Measurements from ENCODE around the gene PRPF31. TPM values are rescaled to one million over a fixed set of nuclear protein-coding genes. Genes with fewer than 3 reads are reported as not detected.

The PRPF31 gene
- total and polyA plus RNA-seq, 9 of the 15 experiments (the other 6 are each of a cell fraction or from before 2014, with no cell fraction given): 5.8 to 92.2 (median 69.2) TPM

GRCh38 chr19:54142166-54142780 is 26.7 kb downstream of the PRPF31 start:
- Histone ChIP-seq H3K27me3 (ENCODE audit: control insufficient read depth in 2 of 2, insufficient read depth in 2 of 2, low read length in 2 of 2) (no peaks in the 10 kb centered on the region), H3K4me2 (ENCODE audit: insufficient read depth, low read length) (no peak overlapping the region), H3K4me1 (replicated peaks in 1 of 2; ENCODE audit: control insufficient read depth in 2 of 2, insufficient read depth in 2 of 2, low read length in 2 of 2) (peaks cover 10 to 25% of the 10 kb centered on the region in 2 experiments; a peak in 4 of 5 replicates), H3K9ac (ENCODE audit: insufficient read depth in 1 of 2, low read depth in 2 of 2, low read length in 2 of 2) (no peak overlapping the region), H3K9me1 (ENCODE audit: control insufficient read depth, insufficient read depth, low read length) (peaks cover 16% of the 10 kb centered on the region), H3K36me3 (ENCODE audit: control insufficient read depth, insufficient read depth, low read length) (peaks cover 86% of the 10 kb centered on the region), H2AFZ (ENCODE audit: low read depth, low read length) (no peak overlapping the region), H3K27ac (ENCODE audit: extremely low read depth, low read depth, low read length) (no peak overlapping the region), H3K9me3 (replicated peaks; ENCODE audit: control insufficient read depth, insufficient read depth, low read depth, low read length) (no peaks in the 10 kb centered on the region), H3K79me2 (ENCODE audit: control insufficient read depth, insufficient read depth, low read length) (peaks cover 52% of the 10 kb centered on the region), H3K4me3 (no peak overlapping the region), H4K20me1 (replicated peaks; ENCODE audit: control insufficient read depth, insufficient read depth, low read length) (peaks cover 26% of the 10 kb centered on the region)
- WGBS (ENCODE audit: insufficient coverage, low coverage, missing lambda C conversion rate): 89% methylated on average over 7 of the region's 7 CpGs
- FAIRE-seq: no peak
- CTCF ChIA-PET (ENCODE audit: low intra/inter-chr PET ratio): no interaction called here
- no TSS peak for BruUV-seq (replicated peaks)
- no peak for DNase-seq (ENCODE audit: extremely low read depth in 1 of 4, low spot score in 3 of 4)
- intact Hi-C loops (cut with micrococcal nuclease): no loop called here
- POLR2A ChIA-PET: interaction anchor here (1.4 kb wide), 1 partner anchor 16 kb away, joined by 3 read pairs; no protein-coding TSS in a partner anchor
- in situ Hi-C loops (cut with MboI): no loop called here
- no peak for TF ChIP-seq NR2F6 (CRISPR knock-in tag; IDR thresholded peaks at IDR 0.05)
- no peak for TF ChIP-seq ZNF197 (CRISPR knock-in tag; IDR thresholded peaks at IDR 0.05; ENCODE audit: low read depth)
- TF ChIP-seq E2F3 (CRISPR knock-in tag; IDR thresholded peaks at IDR 0.05): no peak
- TF ChIP-seq FOXA3 (CRISPR knock-in tag; conservative IDR thresholded peaks at IDR 0.05 in 1 of 2, IDR thresholded peaks at IDR 0.05 in 1 of 2): no peak
- no peak for TF ChIP-seq TAF7 (tag; IDR thresholded peaks at IDR 0.05)
- no peak for TF ChIP-seq PCBP1 (IDR thresholded peaks at IDR 0.05; ENCODE audit: low read depth, low read length, poor library complexity, severe bottlenecking)
- TF ChIP-seq EHMT2 (IDR thresholded peaks at IDR 0.05): no peak
- no peak for ATAC-seq
